Measurements from ENCODE around the gene HAO1.

Gene HAO1

GRCh38 chr20:7980332-7981046 lies 40.2 kb upstream of the HAO1 start:
- Histone ChIP-seq H3K36me3 (ENCODE audit: control insufficient read depth, insufficient read depth, low read length) (no peaks in the 10 kb centered on the region), H3K9ac (no peak overlapping the region), H3K9me3 (ENCODE audit: control insufficient read depth, low read length) (no peaks in the 10 kb centered on the region), H3K4me2 (ENCODE audit: low read length) (no peak overlapping the region), H3K4me3 (ENCODE audit: low read depth, low read length) (no peak overlapping the region), H2AFZ (no peak overlapping the region), H3K79me2 (no peaks in the 10 kb centered on the region), H3K27me3 (ENCODE audit: control insufficient read depth, insufficient read depth, low read length) (no peaks in the 10 kb centered on the region), H3K4me1 (no peaks in the 10 kb centered on the region), H3K27ac (no peak overlapping the region)
- peak; percentile 43 for TF ChIP-seq CTCF (IDR thresholded peaks at IDR 0.05)

- Histone ChIP-seq H3K27ac (no peak overlapping the region), H3K4me2 (ENCODE audit: low read length) (no peak overlapping the region), H3K4me3 (ENCODE audit: low read depth, low read length) (no peak overlapping the region), H3K9me3 (ENCODE audit: control insufficient read depth, low read length) (no peaks in the 10 kb centered on the region), H3K36me3 (ENCODE audit: control insufficient read depth, insufficient read depth, low read length) (no peaks in the 10 kb centered on the region), H3K4me1 (no peaks in the 10 kb centered on the region), H3K79me2 (no peaks in the 10 kb centered on the region), H3K9ac (no peak overlapping the region), H2AFZ (no peak overlapping the region), H3K27me3 (ENCODE audit: control insufficient read depth, insufficient read depth, low read length) (no peaks in the 10 kb centered on the region)
- TF ChIP-seq CTCF (IDR thresholded peaks at IDR 0.05) = no peak
Measured at GRCh38 chr20:7977709-7978108, 37.5 kb upstream of the HAO1 start.

GRCh38 chr20:7975851-7976414 lies 35.7 kb upstream of the HAO1 start:
- Histone ChIP-seq H3K36me3 (ENCODE audit: control insufficient read depth, insufficient read depth, low read length) (no peaks in the 10 kb centered on the region), H3K79me2 (no peaks in the 10 kb centered on the region), H3K9me3 (ENCODE audit: control insufficient read depth, low read length) (no peaks in the 10 kb centered on the region), H3K27ac (no peak overlapping the region), H3K4me3 (ENCODE audit: low read depth, low read length) (no peak overlapping the region), H2AFZ (no peak overlapping the region), H3K27me3 (ENCODE audit: control insufficient read depth, insufficient read depth, low read length) (no peaks in the 10 kb centered on the region), H3K4me2 (ENCODE audit: low read length) (no peak overlapping the region), H3K4me1 (no peaks in the 10 kb centered on the region), H3K9ac (no peak overlapping the region)
- TF ChIP-seq CTCF (IDR thresholded peaks at IDR 0.05) = no peak

DNA sequence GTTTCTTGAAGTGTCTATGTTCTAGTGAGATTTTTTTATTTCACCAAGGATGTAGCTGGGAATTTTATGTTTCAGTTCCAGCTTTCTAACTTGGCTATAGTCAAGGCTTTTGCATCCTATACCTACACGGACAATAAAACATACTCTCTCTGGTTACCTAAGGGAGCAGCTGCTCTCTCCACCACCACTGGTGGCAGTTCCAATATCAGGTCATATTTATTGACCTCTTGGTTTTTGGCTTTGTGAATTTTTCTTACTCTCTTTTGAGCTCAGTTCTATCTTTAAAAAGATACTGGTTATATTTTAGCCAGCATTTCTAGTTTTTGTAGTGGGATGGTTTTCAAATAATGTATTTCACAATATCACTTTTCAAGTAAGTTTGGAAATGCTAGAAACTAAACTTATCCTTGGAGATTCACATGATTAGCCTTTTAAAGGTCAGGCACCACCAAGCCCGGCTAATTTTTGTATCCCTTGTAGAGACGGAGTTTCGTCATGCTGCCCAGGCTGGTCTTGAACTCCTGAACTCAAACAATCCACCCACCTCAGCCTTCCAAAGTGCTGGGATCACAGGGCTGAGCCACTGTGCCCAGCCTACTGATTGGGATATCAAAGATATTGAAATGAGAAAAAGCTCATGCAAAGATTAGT lies 34.7 kb upstream of the HAO1 start:
- Histone ChIP-seq H2AFZ (no peak overlapping the region), H3K4me1 (no peaks in the 10 kb centered on the region), H3K27ac (no peak overlapping the region), H3K4me2 (ENCODE audit: low read length) (no peak overlapping the region), H3K9ac (no peak overlapping the region), H3K27me3 (ENCODE audit: control insufficient read depth, insufficient read depth, low read length) (no peaks in the 10 kb centered on the region), H3K79me2 (no peaks in the 10 kb centered on the region), H3K4me3 (ENCODE audit: low read depth, low read length) (no peak overlapping the region), H3K36me3 (ENCODE audit: control insufficient read depth, insufficient read depth, low read length) (no peaks in the 10 kb centered on the region), H3K9me3 (ENCODE audit: control insufficient read depth, low read length) (no peaks in the 10 kb centered on the region)
- no peak for TF ChIP-seq CTCF (IDR thresholded peaks at IDR 0.05)
